IPS-11a (cell line): ENCODE results near the gene ACTG2.
"Not testable (repeated sequence)": the region's sequence is repeated elsewhere in the genome, so short reads cannot be mapped to it uniquely, and the experiment has no call there.

Source experiments
- H3K4me3 ChIP-seq: one replicate; pipeline ENCODE4 v1.5.1; 2013; ENCODE audit warnings: low read depth, low read length, control low read depth

The ACTG2 gene

GRCh38 chr2:73891276-73891901 lies 1.4 kb upstream of the ACTG2 start:
- no peak overlapping the region for H3K4me3 ChIP-seq

- no peak overlapping the region for H3K4me3 ChIP-seq
Measured at GRCh38 chr2:73893764-73894474, 1.1 kb downstream of the ACTG2 start.

- no peak overlapping the region for H3K4me3 ChIP-seq
Measured at GRCh38 chr2:73894475-73894850, 1.7 kb downstream of the ACTG2 start.

- no peak overlapping the region for H3K4me3 ChIP-seq
Measured at GRCh38 chr2:73894877-73895276, 2.1 kb downstream of the ACTG2 start.

GRCh38 chr2:73895473-73895872 lies 2.7 kb downstream of the ACTG2 start:
- no peak overlapping the region for H3K4me3 ChIP-seq

- no peak overlapping the region for H3K4me3 ChIP-seq
Measured at GRCh38 chr2:73896362-73897239, 3.8 kb downstream of the ACTG2 start.

- no peak overlapping the region for H3K4me3 ChIP-seq
Measured at GRCh38 chr2:73897240-73897583, 4.4 kb downstream of the ACTG2 start.

GRCh38 chr2:73897934-73898333 lies 5.1 kb downstream of the ACTG2 start:
- H3K4me3 ChIP-seq = no peak overlapping the region

GRCh38 chr2:73899801-73900336 lies 7.1 kb downstream of the ACTG2 start:
- H3K4me3 ChIP-seq = no peak overlapping the region

- no peak overlapping the region for H3K4me3 ChIP-seq
Measured at GRCh38 chr2:73901143-73901542, 8.3 kb downstream of the ACTG2 start.

- no peak overlapping the region for H3K4me3 ChIP-seq
Measured at GRCh38 chr2:73902284-73902683, 9.5 kb downstream of the ACTG2 start.

GRCh38 chr2:73903313-73903712 lies 10.5 kb downstream of the ACTG2 start:
- no peak overlapping the region for H3K4me3 ChIP-seq

GRCh38 chr2:73903949-73904613 lies 11.3 kb downstream of the ACTG2 start:
- H3K4me3 ChIP-seq = not testable (repeated sequence)

GRCh38 chr2:73904952-73905351 lies 12.1 kb downstream of the ACTG2 start:
- H3K4me3 ChIP-seq = no peak overlapping the region

GRCh38 chr2:73906847-73907505 lies 14.2 kb downstream of the ACTG2 start:
- no peak overlapping the region for H3K4me3 ChIP-seq

- H3K4me3 ChIP-seq = no peak overlapping the region
Measured at GRCh38 chr2:73907840-73908452, 15.1 kb downstream of the ACTG2 start.

GRCh38 chr2:73908689-73909652 lies 16.2 kb downstream of the ACTG2 start:
- no peak overlapping the region for H3K4me3 ChIP-seq

- H3K4me3 ChIP-seq = no peak overlapping the region
Measured at GRCh38 chr2:73910873-73911547, 18.2 kb downstream of the ACTG2 start.
